ENCODE results near the gene PARD3. TPM values are rescaled to one million over a fixed set of nuclear protein-coding genes. Genes with fewer than 3 reads are reported as not detected.

PARD3 gene
- total RNA-seq, 1 experiment from 2014 or later, result 57.4 TPM

- intact Hi-C loops (cut with micrococcal nuclease; ENCODE audit: unreplicated experiment), result no loop called here
- Histone ChIP-seq H3K4me2 (no peak overlapping the region), H3K9me2 (ENCODE audit: insufficient read depth) (no peaks in the 10 kb centered on the region), H3F3A (ENCODE audit: insufficient read depth, low read depth) (no peaks in the 10 kb centered on the region), H2AFZ (no peak overlapping the region), H3K36me3 (ENCODE audit: low read depth) (no peaks in the 10 kb centered on the region), H3K9me3 (ENCODE audit: insufficient read depth, low read depth) (no peaks in the 10 kb centered on the region), H3K27ac (no peak overlapping the region), H3K79me2 (ENCODE audit: low read depth) (no peaks in the 10 kb centered on the region), H3K4me3 (no peak overlapping the region), H3K4me1 (replicated peaks; ENCODE audit: insufficient read depth) (no peaks in the 10 kb centered on the region), H3K27me3 (ENCODE audit: insufficient read depth, low read depth) (no peaks in the 10 kb centered on the region), H4K20me1 (ENCODE audit: insufficient read depth) (no peaks in the 10 kb centered on the region)
- DNase-seq, result no peak
- ChIA-PET POLR2A (ENCODE audit: unreplicated experiment) (no interaction called here), CTCF (interaction anchor here (0.6 kb wide), 1 partner anchor 32 kb away, joined by 3 read pairs; no protein-coding TSS in a partner anchor)
- TF ChIP-seq CTCF (conservative IDR thresholded peaks at IDR 0.05) (no peak), EZH2 (IDR thresholded peaks at IDR 0.05; ENCODE audit: low read depth) (no peak)
- BruUV-seq (replicated peaks), result no TSS peak
Observed at GRCh38 chr10:34339816-34340553, 475.1 kb downstream of the PARD3 start.

- H3K27me3 ChIP-seq (ENCODE audit: insufficient read depth, low read depth), result no peaks in the 10 kb centered on the region
- H3K4me2 ChIP-seq, result no peak overlapping the region
- TF ChIP-seq CTCF (conservative IDR thresholded peaks at IDR 0.05) (no peak), EZH2 (IDR thresholded peaks at IDR 0.05; ENCODE audit: low read depth) (no peak)
- H3K36me3 ChIP-seq (ENCODE audit: low read depth), result no peaks in the 10 kb centered on the region
- no peaks in the 10 kb centered on the region for H3K9me3 ChIP-seq (ENCODE audit: insufficient read depth, low read depth)
- no peak for DNase-seq
- no peaks in the 10 kb centered on the region for H4K20me1 ChIP-seq (ENCODE audit: insufficient read depth)
- H3K9me2 ChIP-seq (ENCODE audit: insufficient read depth), result no peaks in the 10 kb centered on the region
- POLR2A ChIA-PET (ENCODE audit: unreplicated experiment), result interaction anchor here (0.6 to 0.7 kb wide), 3 partner anchors 17 to 858 kb away, joined by 6 to 8 read pairs (median 8); no protein-coding TSS in a partner anchor
- intact Hi-C loops (cut with micrococcal nuclease; ENCODE audit: unreplicated experiment), result no loop called here
- H3K79me2 ChIP-seq (ENCODE audit: low read depth), result no peaks in the 10 kb centered on the region
- H2AFZ ChIP-seq, result no peak overlapping the region
- no peak overlapping the region for H3K27ac ChIP-seq
- no TSS peak for BruUV-seq (replicated peaks)
- H3K4me3 ChIP-seq, result no peak overlapping the region
- CTCF ChIA-PET, result no interaction called here
- no peaks in the 10 kb centered on the region; the same call in 1 of the 2 replicates for H3F3A ChIP-seq (ENCODE audit: insufficient read depth, low read depth)
- peaks cover 15% of the 10 kb centered on the region for H3K4me1 ChIP-seq (replicated peaks; ENCODE audit: insufficient read depth)
Observed at GRCh38 chr10:34337917-34338316, 477.2 kb downstream of the PARD3 start.

GRCh38 chr10:34335960-34336690 is 479.0 kb downstream of the PARD3 start:
- no peak overlapping the region for H2AFZ ChIP-seq

More at GRCh38 chr10:34335960-34336690, 479.0 kb downstream of the PARD3 start:
- ChIA-PET POLR2A (ENCODE audit: unreplicated experiment) (no interaction called here), CTCF (no interaction called here)
- no peaks in the 10 kb centered on the region for H3K9me2 ChIP-seq (ENCODE audit: insufficient read depth)
- BruUV-seq (replicated peaks), result no TSS peak
- TF ChIP-seq CTCF (conservative IDR thresholded peaks at IDR 0.05) (no peak), EZH2 (IDR thresholded peaks at IDR 0.05; ENCODE audit: low read depth) (no peak)
- no peaks in the 10 kb centered on the region for H4K20me1 ChIP-seq (ENCODE audit: insufficient read depth)
- peaks cover 15% of the 10 kb centered on the region for H3K4me1 ChIP-seq (replicated peaks; ENCODE audit: insufficient read depth)
- intact Hi-C loops (cut with micrococcal nuclease; ENCODE audit: unreplicated experiment), result no loop called here
- H3K36me3 ChIP-seq (ENCODE audit: low read depth), result no peaks in the 10 kb centered on the region
- DNase-seq, result no peak
- no peak overlapping the region for H3K4me3 ChIP-seq
- no peaks in the 10 kb centered on the region for H3K9me3 ChIP-seq (ENCODE audit: insufficient read depth, low read depth)
- no peaks in the 10 kb centered on the region for H3K79me2 ChIP-seq (ENCODE audit: low read depth)
- no peak overlapping the region for H3K27ac ChIP-seq
- no peaks in the 10 kb centered on the region; the same call in 1 of the 2 replicates for H3F3A ChIP-seq (ENCODE audit: insufficient read depth, low read depth)
- H3K4me2 ChIP-seq, result no peak overlapping the region
- no peaks in the 10 kb centered on the region for H3K27me3 ChIP-seq (ENCODE audit: insufficient read depth, low read depth)
